CD4-positive, alpha-beta T cell (primary cell): ENCODE data around the gene TP53I11. TPM values are rescaled to one million over a fixed set of nuclear protein-coding genes. Genes with fewer than 3 reads are reported as not detected.

Experiments used
- ATAC-seq: fragments of 200-7000 bp; cut with Tn5 transposase; one replicate; pipeline ENCODE4 v1.10.0; 2022; ENCODE audit warnings: mild to moderate bottlenecking; ENCODE audit not compliant: poor library complexity
- CTCF ChIA-PET: fragments of 350-600 bp; sonication (Branson Sonifier 250); formaldehyde crosslinking; loops from one replicate; lab custom pipeline; 2021; ENCODE audit warnings: antibody characterized with exemption, inconsistent platforms; lab: Charles Lee
- POLR2A ChIA-PET: fragments of 350-600 bp; sonication (Branson Sonifier 250); formaldehyde crosslinking; loops from one replicate; lab custom pipeline; 2021; ENCODE audit warnings: antibody characterized with exemption, inconsistent platforms; lab: Charles Lee
- DNase-seq, 14 experiments: peaks; one replicate each; pipeline ENCODE4 v3.0.0-alpha.2; 2013 to 2020; ENCODE audit warnings: mixed read lengths in 2 of 14
- H3K27ac ChIP-seq, 2 donors: one replicate each; pipeline versions ENCODE4 v1.5.1 to v1.7.0; 2013; ENCODE audit warnings: low read length in 2 of 2, low read depth in 1 of 2, mild to moderate bottlenecking in 1 of 2
- H3K27me3 ChIP-seq, 2 experiments: 1 replicate in 1 of 2; 2 replicates in 1 of 2; pipeline versions ENCODE4 v1.6.1 to v1.7.0; 2013; ENCODE audit warnings: low read length in 2 of 2, control low read depth in 1 of 2, mild to moderate bottlenecking in 1 of 2, moderate library complexity in 1 of 2; ENCODE audit not compliant: insufficient read depth in 2 of 2, control insufficient read depth in 1 of 2
- H3K36me3 ChIP-seq: one replicate; pipeline ENCODE4 v1.6.1; 2013; ENCODE audit warnings: low read length, control low read depth; ENCODE audit not compliant: insufficient read depth
- H3K4me1 ChIP-seq: one replicate; pipeline ENCODE4 v1.6.1; 2013; ENCODE audit warnings: low read length, control low read depth; ENCODE audit not compliant: insufficient read depth
- H3K4me3 ChIP-seq: one replicate; pipeline ENCODE4 v1.5.1; 2013; ENCODE audit warnings: mild to moderate bottlenecking, low read length, moderate library complexity
- H3K9me3 ChIP-seq, 2 experiments: 1 replicate in 1 of 2; 2 replicates in 1 of 2; pipeline versions ENCODE4 v1.6.1 to v1.7.0; 2013; ENCODE audit warnings: low read length in 2 of 2, mild to moderate bottlenecking in 2 of 2, control low read depth in 1 of 2, moderate library complexity in 1 of 2; ENCODE audit not compliant: control insufficient read depth in 1 of 2, insufficient read depth in 1 of 2
- H3K27ac Mint-ChIP-seq: one replicate; pipeline ENCODE4 v1.8.0; 2020; ENCODE audit warnings: mixed read lengths
- H3K27me3 Mint-ChIP-seq: one replicate; pipeline ENCODE4 v1.8.0; 2021; ENCODE audit warnings: mixed read lengths
- H3K36me3 Mint-ChIP-seq: one replicate; pipeline ENCODE4 v1.8.0; 2021; ENCODE audit warnings: low read depth, mixed read lengths
- H3K4me1 Mint-ChIP-seq: one replicate; pipeline ENCODE4 v1.8.0; 2021; ENCODE audit warnings: low read depth, mixed read lengths
- H3K4me3 Mint-ChIP-seq: one replicate; pipeline ENCODE4 v1.8.0; 2020; ENCODE audit warnings: mild to moderate bottlenecking, mixed read lengths
- H3K9me3 Mint-ChIP-seq: one replicate; pipeline ENCODE4 v1.8.0; 2020; ENCODE audit warnings: mixed read lengths
- intact Hi-C, 2 experiments: fragments of 100-400 bp; cut with DNase I in 1 of 2; cut with micrococcal nuclease in 1 of 2; formaldehyde crosslinking; loops; one replicate each; pipeline versions ENCODE4 v1.15.1 to v1.9.0; 2023 to 2025; cut with DNase I, micrococcal nuclease
- total RNA-seq, 174 experiments: library from RNA in 2 of 174; stranded (reverse) in 2 of 174; gene quantifications; one replicate each; pipeline ENCODE4 v1.2.3 and lab custom pipeline; 2021 to 2026
- TF ChIP-seq, protein P1 (sequence below): fragments of 200-600 bp; IDR thresholded peaks from one replicate; pipeline ENCODE4 v1.8.0; 2022; ENCODE audit warnings: antibody characterized with exemption, mild to moderate bottlenecking

Gene TP53I11
- total RNA-seq, 2 experiments from 2014 or later, result 3.5 to 4.6 TPM

DNA sequence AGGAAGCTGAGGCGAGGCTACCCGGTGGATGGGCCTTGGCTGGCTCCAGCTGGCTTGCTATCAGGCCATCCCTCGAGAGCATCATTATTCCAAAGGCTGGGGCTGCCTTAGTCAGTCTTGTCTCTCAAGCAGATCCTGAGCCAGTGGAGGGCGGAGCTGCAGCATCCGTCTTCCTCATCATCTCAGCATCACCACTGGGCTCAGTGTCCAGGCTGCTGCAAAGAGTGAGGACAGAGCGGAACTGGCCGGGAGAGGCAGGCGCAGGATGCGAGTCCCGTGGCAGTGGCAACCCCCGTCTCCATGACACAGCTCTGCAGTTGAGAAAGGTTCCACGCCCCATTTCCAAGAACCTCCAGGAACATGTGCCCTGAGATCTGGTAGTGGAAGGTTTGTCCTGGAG is 4.4 kb downstream of the TP53I11 start:
- peaks cover 11% of the 10 kb centered on the region for H3K4me1 Mint-ChIP-seq
- H3K36me3 Mint-ChIP-seq, result no peaks in the 10 kb centered on the region

DNA sequence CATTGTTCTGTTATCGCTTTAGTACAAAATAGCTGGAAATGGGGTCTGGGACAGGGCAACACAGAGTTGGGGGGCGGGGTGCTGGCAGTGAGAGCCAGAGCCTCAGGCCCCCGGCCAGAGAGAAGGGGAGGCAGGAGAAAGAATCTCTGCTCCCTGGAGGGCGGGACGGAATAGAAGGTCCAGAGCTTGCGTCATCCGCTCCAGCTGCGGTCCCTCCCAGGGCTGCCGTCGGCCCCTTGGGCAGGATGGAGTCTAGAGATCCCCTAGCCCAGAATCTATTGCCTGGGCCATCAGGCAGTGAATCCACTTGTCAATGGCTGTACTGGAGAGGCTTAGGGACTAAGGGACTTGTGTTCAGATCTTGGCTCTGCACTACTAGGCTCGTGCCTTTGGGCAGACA is 5.0 kb downstream of the TP53I11 start:
- intact Hi-C loops, result no loop called here
- Mint-ChIP-seq H3K36me3 (no peaks in the 10 kb centered on the region), H3K4me1 (peaks cover 8% of the 10 kb centered on the region), H3K27me3 (no peaks in the 10 kb centered on the region), H3K9me3 (no peaks in the 10 kb centered on the region), H3K4me3 (no peak overlapping the region), H3K27ac (no peak overlapping the region)
- no peak overlapping the region for H3K27ac ChIP-seq
- ChIA-PET POLR2A (no interaction called here), CTCF (interaction anchor here (1.8 kb wide), 1 partner anchor 19 kb away, joined by 6 read pairs; no protein-coding TSS in a partner anchor)
- DNase-seq, result no peak
- no peaks in the 10 kb centered on the region for H3K27me3 ChIP-seq
- no peaks in the 10 kb centered on the region for H3K36me3 ChIP-seq
- peaks cover 37% of the 10 kb centered on the region for H3K4me1 ChIP-seq
- no peak overlapping the region for H3K4me3 ChIP-seq
- TF ChIP-seq, protein P1, sequence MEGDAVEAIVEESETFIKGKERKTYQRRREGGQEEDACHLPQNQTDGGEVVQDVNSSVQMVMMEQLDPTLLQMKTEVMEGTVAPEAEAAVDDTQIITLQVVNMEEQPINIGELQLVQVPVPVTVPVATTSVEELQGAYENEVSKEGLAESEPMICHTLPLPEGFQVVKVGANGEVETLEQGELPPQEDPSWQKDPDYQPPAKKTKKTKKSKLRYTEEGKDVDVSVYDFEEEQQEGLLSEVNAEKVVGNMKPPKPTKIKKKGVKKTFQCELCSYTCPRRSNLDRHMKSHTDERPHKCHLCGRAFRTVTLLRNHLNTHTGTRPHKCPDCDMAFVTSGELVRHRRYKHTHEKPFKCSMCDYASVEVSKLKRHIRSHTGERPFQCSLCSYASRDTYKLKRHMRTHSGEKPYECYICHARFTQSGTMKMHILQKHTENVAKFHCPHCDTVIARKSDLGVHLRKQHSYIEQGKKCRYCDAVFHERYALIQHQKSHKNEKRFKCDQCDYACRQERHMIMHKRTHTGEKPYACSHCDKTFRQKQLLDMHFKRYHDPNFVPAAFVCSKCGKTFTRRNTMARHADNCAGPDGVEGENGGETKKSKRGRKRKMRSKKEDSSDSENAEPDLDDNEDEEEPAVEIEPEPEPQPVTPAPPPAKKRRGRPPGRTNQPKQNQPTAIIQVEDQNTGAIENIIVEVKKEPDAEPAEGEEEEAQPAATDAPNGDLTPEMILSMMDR, result no peak
- no peak for ATAC-seq
- H3K9me3 ChIP-seq, result no peaks in the 10 kb centered on the region

More for the DNA sequence above, 4.4 kb downstream of the TP53I11 start:
- Histone ChIP-seq H3K4me3 (no peak overlapping the region), H3K27me3 (no peaks in the 10 kb centered on the region), H3K9me3 (no peaks in the 10 kb centered on the region), H3K27ac (no peak overlapping the region), H3K36me3 (no peaks in the 10 kb centered on the region), H3K4me1 (peaks cover 40% of the 10 kb centered on the region)
- Mint-ChIP-seq H3K9me3 (no peaks in the 10 kb centered on the region), H3K4me3 (no peak overlapping the region), H3K27ac (no peak overlapping the region), H3K27me3 (no peaks in the 10 kb centered on the region)
- CTCF ChIA-PET, result interaction anchor here (1.8 kb wide), 1 partner anchor 19 kb away, joined by 6 read pairs; no protein-coding TSS in a partner anchor
- DNase-seq, result no peak
- ATAC-seq, result no peak
- intact Hi-C loops, result no loop called here
- POLR2A ChIA-PET, result no interaction called here
- TF ChIP-seq, protein P1, result no peak

DNA sequence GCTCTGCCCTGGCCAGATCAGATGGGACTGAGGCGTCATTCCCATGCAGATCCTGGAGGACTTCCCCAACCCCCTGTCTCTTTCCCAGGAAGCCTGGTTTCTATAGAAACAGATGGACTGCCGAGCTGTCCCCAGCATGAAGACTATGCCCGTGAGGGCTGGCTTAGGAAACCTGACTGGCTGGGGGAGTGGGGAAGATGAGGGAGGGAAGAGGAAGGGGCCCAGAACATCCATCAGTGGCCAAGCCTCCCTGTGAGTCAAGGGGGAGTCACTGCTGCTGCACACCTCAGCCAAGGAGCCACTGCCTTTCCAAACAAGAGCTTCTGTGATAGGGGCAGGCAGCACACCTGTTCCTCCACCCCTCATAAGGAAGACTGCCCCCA is 5.8 kb downstream of the TP53I11 start:
- Histone ChIP-seq H3K36me3 (no peaks in the 10 kb centered on the region), H3K4me1 (peaks cover 33% of the 10 kb centered on the region), H3K9me3 (no peaks in the 10 kb centered on the region), H3K27ac (no peak overlapping the region), H3K27me3 (no peaks in the 10 kb centered on the region), H3K4me3 (no peak overlapping the region)
- ChIA-PET POLR2A (interaction anchor here (1.3 kb wide), 1 partner anchor 135 kb away, joined by 3 read pairs; no protein-coding TSS in a partner anchor), CTCF (interaction anchor here (1.3 to 1.8 kb wide), 2 partner anchors 18 to 160 kb away, joined by 4 to 6 read pairs; no protein-coding TSS in a partner anchor)
- no peak for DNase-seq
- intact Hi-C loops, result no loop called here
- peaks cover 8% of the 10 kb centered on the region for H3K4me1 Mint-ChIP-seq
- H3K27ac Mint-ChIP-seq, result no peak overlapping the region
- H3K4me3 Mint-ChIP-seq, result no peak overlapping the region
- no peaks in the 10 kb centered on the region for H3K9me3 Mint-ChIP-seq
- H3K36me3 Mint-ChIP-seq, result no peaks in the 10 kb centered on the region
- no peak for ATAC-seq
- no peaks in the 10 kb centered on the region for H3K27me3 Mint-ChIP-seq
- TF ChIP-seq, protein P1, result no peak
